ENCODE measurements around the gene MSTN. TPM values are rescaled to one million over a fixed set of nuclear protein-coding genes. Genes with fewer than 3 reads are reported as not detected.
A peak's percentile ranks its signal among the peaks of the same experiment; 100 is the strongest.

Gene MSTN
- total RNA-seq, 2 experiments from 2014 or later: not detected

DNA sequence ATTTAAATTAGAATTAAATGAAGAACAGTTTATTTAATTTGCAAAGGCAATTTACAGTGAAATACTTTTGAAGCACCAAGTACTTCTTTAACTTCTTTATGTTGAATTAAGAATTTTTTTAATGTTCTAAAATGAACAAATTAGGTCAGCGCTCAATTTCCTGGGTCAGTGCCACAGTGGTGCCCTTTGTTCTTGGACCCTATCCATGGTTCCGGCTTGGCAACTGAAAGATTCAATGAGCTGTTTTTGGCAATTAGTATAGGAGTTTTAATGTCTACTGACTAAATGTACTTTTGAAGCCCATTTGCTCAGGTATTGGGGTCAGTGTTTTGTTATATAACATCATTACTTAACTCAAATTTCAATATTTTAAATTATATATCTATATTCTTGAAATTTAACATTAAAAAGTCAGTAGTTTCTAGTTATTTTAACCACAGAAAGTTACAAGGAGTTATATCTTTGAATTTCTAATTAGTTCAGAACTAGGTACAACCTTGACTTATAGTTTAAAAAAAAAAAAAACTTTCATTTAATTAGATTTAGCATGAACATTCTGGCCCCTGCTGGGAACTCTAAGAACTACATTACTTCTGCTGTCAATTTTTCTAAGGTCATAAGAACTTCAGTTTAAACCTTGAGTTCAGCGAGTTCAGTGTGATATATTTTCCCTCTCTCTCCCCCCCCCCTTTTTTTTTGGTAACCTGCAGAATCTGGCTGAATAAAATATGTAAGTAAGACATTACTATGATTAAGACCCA lies 7.6 kb upstream of the MSTN start:
- Mint-ChIP-seq H3K4me1 (ENCODE audit: low read depth) (no peaks in the 10 kb centered on the region), H3K4me3 (no peak overlapping the region), H3K27ac (no peak overlapping the region), H3K27me3 (no peaks in the 10 kb centered on the region), H3K9me3 (peaks cover under 1% of the 10 kb centered on the region), H3K36me3 (ENCODE audit: low read depth) (no peaks in the 10 kb centered on the region)
- DNase-seq (peak; percentile 47), ATAC-seq (peak; percentile 70)
- POLR2A ChIA-PET: no interaction called here
- intact Hi-C loops (cut with micrococcal nuclease): no loop called here
- CTCF ChIA-PET: interaction anchor here (2.3 kb wide), 1 partner anchor 409 kb away, joined by 8 read pairs; the partner anchor contains the start of gene ASNSD1
- TF ChIP-seq, protein P1, sequence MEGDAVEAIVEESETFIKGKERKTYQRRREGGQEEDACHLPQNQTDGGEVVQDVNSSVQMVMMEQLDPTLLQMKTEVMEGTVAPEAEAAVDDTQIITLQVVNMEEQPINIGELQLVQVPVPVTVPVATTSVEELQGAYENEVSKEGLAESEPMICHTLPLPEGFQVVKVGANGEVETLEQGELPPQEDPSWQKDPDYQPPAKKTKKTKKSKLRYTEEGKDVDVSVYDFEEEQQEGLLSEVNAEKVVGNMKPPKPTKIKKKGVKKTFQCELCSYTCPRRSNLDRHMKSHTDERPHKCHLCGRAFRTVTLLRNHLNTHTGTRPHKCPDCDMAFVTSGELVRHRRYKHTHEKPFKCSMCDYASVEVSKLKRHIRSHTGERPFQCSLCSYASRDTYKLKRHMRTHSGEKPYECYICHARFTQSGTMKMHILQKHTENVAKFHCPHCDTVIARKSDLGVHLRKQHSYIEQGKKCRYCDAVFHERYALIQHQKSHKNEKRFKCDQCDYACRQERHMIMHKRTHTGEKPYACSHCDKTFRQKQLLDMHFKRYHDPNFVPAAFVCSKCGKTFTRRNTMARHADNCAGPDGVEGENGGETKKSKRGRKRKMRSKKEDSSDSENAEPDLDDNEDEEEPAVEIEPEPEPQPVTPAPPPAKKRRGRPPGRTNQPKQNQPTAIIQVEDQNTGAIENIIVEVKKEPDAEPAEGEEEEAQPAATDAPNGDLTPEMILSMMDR (IDR thresholded peaks at IDR 0.05): peak; percentile 50

DNA sequence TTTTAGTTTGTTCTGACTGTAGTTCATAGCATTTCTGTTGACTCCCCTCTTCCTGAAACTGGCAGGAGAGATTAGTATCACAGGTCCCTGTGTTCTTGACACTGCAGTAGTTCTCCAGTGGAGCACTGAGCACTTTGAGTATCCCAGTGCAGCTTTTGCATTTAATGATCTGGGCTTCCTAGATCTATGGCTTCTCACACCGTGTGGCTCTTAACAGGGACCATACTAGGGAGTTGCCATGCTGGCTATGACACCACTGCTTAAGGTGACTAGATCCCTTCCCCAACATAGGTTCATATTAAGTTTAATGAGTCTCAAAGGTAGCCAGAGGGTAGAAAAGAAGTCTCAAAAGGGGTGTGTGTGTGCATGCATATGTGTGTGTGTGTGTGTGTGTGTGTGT lies 6.2 kb upstream of the MSTN start:
- POLR2A ChIA-PET: no interaction called here
- CTCF ChIA-PET: interaction anchor here (1.1 to 1.8 kb wide), 3 partner anchors 43 to 317 kb away, joined by 3 to 7 read pairs (median 4); no protein-coding TSS in a partner anchor
- intact Hi-C loops (cut with micrococcal nuclease): no loop called here
- no peak for ATAC-seq
- Mint-ChIP-seq H3K9me3 (no peaks in the 10 kb centered on the region), H3K27me3 (no peaks in the 10 kb centered on the region), H3K4me1 (ENCODE audit: low read depth) (no peaks in the 10 kb centered on the region), H3K36me3 (ENCODE audit: low read depth) (no peaks in the 10 kb centered on the region), H3K27ac (no peak overlapping the region), H3K4me3 (no peak overlapping the region)
- DNase-seq: no peak
- TF ChIP-seq, protein P1 (IDR thresholded peaks at IDR 0.05): no peak

DNA sequence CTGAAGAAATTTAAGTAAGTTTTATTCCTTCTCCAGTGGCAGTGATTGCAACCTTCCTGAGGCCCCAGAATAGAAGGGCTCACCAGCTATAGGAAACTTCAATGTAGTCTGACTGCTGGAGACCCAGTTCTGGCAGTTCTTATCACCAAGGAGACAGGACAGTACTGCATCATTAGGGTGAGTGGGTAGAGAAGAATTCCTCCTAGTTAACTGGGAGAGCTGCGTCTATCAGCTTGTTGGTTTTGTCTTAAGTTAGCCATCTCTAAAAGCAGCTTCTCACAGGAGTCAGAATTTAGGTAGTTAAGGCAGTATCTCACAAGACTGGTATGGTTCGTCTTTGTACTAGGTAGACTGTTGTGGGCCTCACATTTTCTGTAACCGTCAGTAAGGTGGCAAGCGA lies 3.3 kb upstream of the MSTN start:
- TF ChIP-seq, protein P1 (IDR thresholded peaks at IDR 0.05): no peak
- CTCF ChIA-PET: interaction anchor here (1.2 to 1.6 kb wide), 2 partner anchors 23 to 405 kb away, joined by 3 to 5 read pairs; no protein-coding TSS in a partner anchor
- DNase-seq (no peak), ATAC-seq (no peak)
- Mint-ChIP-seq H3K4me1 (ENCODE audit: low read depth) (no peaks in the 10 kb centered on the region), H3K27me3 (peaks cover 3% of the 10 kb centered on the region), H3K36me3 (ENCODE audit: low read depth) (no peaks in the 10 kb centered on the region), H3K27ac (no peak overlapping the region), H3K4me3 (no peak overlapping the region), H3K9me3 (no peaks in the 10 kb centered on the region)
- intact Hi-C loops (cut with micrococcal nuclease): no loop called here
- POLR2A ChIA-PET: no interaction called here

DNA sequence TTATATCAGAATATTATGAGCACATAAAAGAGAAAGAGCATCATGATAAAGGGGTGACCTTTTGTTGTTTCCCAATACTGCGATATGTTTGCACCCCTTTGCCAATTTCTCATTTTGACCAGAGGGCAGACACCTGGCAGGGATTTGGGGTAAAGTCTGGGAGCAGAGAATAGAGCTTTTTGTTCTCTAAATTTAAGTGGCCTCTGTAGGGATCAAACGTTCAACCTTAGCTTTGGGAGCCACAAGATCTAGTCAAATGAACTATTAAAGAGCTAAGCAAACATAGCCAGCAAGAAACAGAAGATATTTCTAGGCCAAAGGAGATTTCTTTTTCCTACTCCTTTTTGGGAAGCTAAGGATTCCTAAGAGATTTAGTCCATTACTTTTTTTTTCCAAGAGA lies 1.1 kb upstream of the MSTN start:
- POLR2A ChIA-PET: no interaction called here
- H3K4me3 Mint-ChIP-seq: no peak overlapping the region
- no peaks in the 10 kb centered on the region for H3K4me1 Mint-ChIP-seq (ENCODE audit: low read depth)
- peaks cover 3% of the 10 kb centered on the region for H3K27me3 Mint-ChIP-seq
- no peak overlapping the region for H3K27ac Mint-ChIP-seq
- H3K36me3 Mint-ChIP-seq (ENCODE audit: low read depth): no peaks in the 10 kb centered on the region
- intact Hi-C loops (cut with micrococcal nuclease): no loop called here
- no peak for DNase-seq
- TF ChIP-seq, protein P1 (IDR thresholded peaks at IDR 0.05): no peak
- no peaks in the 10 kb centered on the region for H3K9me3 Mint-ChIP-seq
- no peak for ATAC-seq
- CTCF ChIA-PET: interaction anchor here (0.6 kb wide), 1 partner anchor 120 kb away, joined by 3 read pairs; no protein-coding TSS in a partner anchor

DNA sequence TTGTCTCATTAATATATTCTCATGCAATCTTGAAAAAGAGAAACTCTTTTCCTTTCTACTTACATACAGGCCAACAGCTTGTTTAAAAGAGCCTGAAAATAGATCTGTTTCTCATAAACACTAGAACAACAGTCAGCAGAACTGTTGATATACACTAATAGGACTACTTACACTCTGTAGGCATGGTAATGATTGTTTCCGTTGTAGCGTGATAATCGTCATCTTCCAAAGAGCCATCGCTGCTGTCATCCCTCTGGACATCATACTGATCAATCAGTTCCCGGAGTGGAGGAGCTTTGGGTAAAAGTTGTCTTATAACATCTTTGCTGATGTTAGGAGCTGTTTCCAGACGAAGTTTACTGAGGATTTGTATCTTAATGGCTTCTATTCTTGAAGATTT lies 476 bp downstream of the MSTN start:
- Mint-ChIP-seq H3K27me3 (peaks cover 3% of the 10 kb centered on the region), H3K4me3 (no peak overlapping the region), H3K4me1 (ENCODE audit: low read depth) (no peaks in the 10 kb centered on the region), H3K9me3 (no peaks in the 10 kb centered on the region), H3K27ac (no peak overlapping the region), H3K36me3 (ENCODE audit: low read depth) (no peaks in the 10 kb centered on the region)
- CTCF ChIA-PET: interaction anchor here (1.1 to 1.2 kb wide), 2 partner anchors 299 to 311 kb away, joined by 3 to 4 read pairs; partner anchors contain the start of gene OSGEPL1
- TF ChIP-seq, protein P1 (IDR thresholded peaks at IDR 0.05): no peak
- ATAC-seq: no peak
- POLR2A ChIA-PET: no interaction called here
- intact Hi-C loops (cut with micrococcal nuclease): no loop called here
- DNase-seq: no peak
